ENCODE measurements around the gene CANX. TPM values are rescaled to one million over a fixed set of nuclear protein-coding genes. Genes with fewer than 3 reads are reported as not detected.
A peak's percentile ranks its signal among the peaks of the same experiment; 100 is the strongest.

CANX gene
- total RNA-seq, 4 donors from 2014 or later: 171 to 324 (median 287) TPM

GRCh38 chr5:179773686-179774040 is 74.9 kb downstream of the CANX start:
- peaks cover 0 to 100% (median 5%) of the 10 kb centered on the region in 3 donors for H3K36me3 ChIP-seq
- H3K27ac ChIP-seq: no peak overlapping the region
- H3K4me3 ChIP-seq: no peak overlapping the region
- TF ChIP-seq CTCF (IDR thresholded peaks at IDR 0.05) (no peak), POLR2A (IDR thresholded peaks at IDR 0.05) (no peak)
- no peak for DNase-seq
- H3K27me3 ChIP-seq: no peaks in the 10 kb centered on the region
- no peaks in the 10 kb centered on the region for H3K9me3 ChIP-seq
- H3K4me1 ChIP-seq: no peaks in the 10 kb centered on the region

- no peak for DNase-seq
- Histone ChIP-seq H3K4me1 (no peaks in the 10 kb centered on the region), H3K9me3 (no peaks in the 10 kb centered on the region), H3K27ac (no peak overlapping the region), H3K4me3 (no peak overlapping the region), H3K36me3 (peaks cover 0 to 94% (median 5%) of the 10 kb centered on the region in 3 donors), H3K27me3 (no peaks in the 10 kb centered on the region)
- TF ChIP-seq POLR2A (IDR thresholded peaks at IDR 0.05) (no peak), CTCF (IDR thresholded peaks at IDR 0.05) (no peak)
These were observed 75.7 kb downstream of the CANX start for GRCh38 chr5:179774442-179774841.

- H3K36me3 ChIP-seq: peaks cover 0 to 73% (median 0%) of the 10 kb centered on the region in 3 donors
- TF ChIP-seq CTCF (IDR thresholded peaks at IDR 0.05) (no peak), POLR2A (IDR thresholded peaks at IDR 0.05) (no peak)
- no peak for DNase-seq
- H3K4me1 ChIP-seq: no peaks in the 10 kb centered on the region
- H3K27me3 ChIP-seq: no peaks in the 10 kb centered on the region
- no peak overlapping the region for H3K27ac ChIP-seq
- H3K4me3 ChIP-seq: no peak overlapping the region
- H3K9me3 ChIP-seq: no peaks in the 10 kb centered on the region
These were observed 77.7 kb downstream of the CANX start for GRCh38 chr5:179776411-179776938.

- Histone ChIP-seq H3K27ac (no peak overlapping the region), H3K36me3 (peaks cover 0 to 64% (median 0%) of the 10 kb centered on the region in 3 donors), H3K9me3 (no peaks in the 10 kb centered on the region), H3K4me3 (no peak overlapping the region), H3K4me1 (no peaks in the 10 kb centered on the region), H3K27me3 (no peaks in the 10 kb centered on the region)
- TF ChIP-seq POLR2A (IDR thresholded peaks at IDR 0.05): no peak
- TF ChIP-seq CTCF (IDR thresholded peaks at IDR 0.05): no peak
- DNase-seq: no peak
These were observed 78.7 kb downstream of the CANX start for GRCh38 chr5:179777456-179777855.

GRCh38 chr5:179777909-179778308 is 79.1 kb downstream of the CANX start:
- no peaks in the 10 kb centered on the region for H3K4me1 ChIP-seq
- no peak overlapping the region for H3K4me3 ChIP-seq
- TF ChIP-seq CTCF (IDR thresholded peaks at IDR 0.05) (no peak), POLR2A (IDR thresholded peaks at IDR 0.05) (no peak)
- no peaks in the 10 kb centered on the region for H3K27me3 ChIP-seq
- peak overlapping the region in 1 of 4 donors; percentile 11 for H3K27ac ChIP-seq
- no peaks in the 10 kb centered on the region for H3K9me3 ChIP-seq
- no peak for DNase-seq
- H3K36me3 ChIP-seq: peaks cover 0 to 59% (median 0%) of the 10 kb centered on the region in 3 donors

GRCh38 chr5:179778591-179778990 is 79.8 kb downstream of the CANX start:
- Histone ChIP-seq H3K27ac (no peak overlapping the region), H3K4me1 (no peaks in the 10 kb centered on the region), H3K36me3 (peaks cover 0 to 52% (median 0%) of the 10 kb centered on the region in 3 donors), H3K4me3 (no peak overlapping the region), H3K9me3 (no peaks in the 10 kb centered on the region), H3K27me3 (no peaks in the 10 kb centered on the region)
- DNase-seq: no peak
- no peak for TF ChIP-seq POLR2A (IDR thresholded peaks at IDR 0.05)
- TF ChIP-seq CTCF (IDR thresholded peaks at IDR 0.05): no peak
